GM18511 (cell line): Measurements from ENCODE around the gene SPATA12.

Experiments used
- ATAC-seq: cut with Tn5 transposase; IDR thresholded peaks from one replicate; pipeline ENCODE4 v1.9.1; 2021; ENCODE audit warnings: mild to moderate bottlenecking, moderate library complexity; ENCODE audit not compliant: unreplicated experiment

The SPATA12 gene

GRCh38 chr3:57060089-57060821, at the start of gene SPATA12:
Gene SPATA12, plus strand, starts transcription at chr3:57060664. Its CDS starts 13,031 bp downstream, at chr3:57073695.
- ATAC-seq, result no peak

- ATAC-seq, result no peak
Observed at GRCh38 chr3:57011022-57011421, 49.4 kb upstream of the SPATA12 start.

GRCh38 chr3:57012847-57013246, 47.6 kb upstream of the SPATA12 start:
- no peak for ATAC-seq

GRCh38 chr3:57015350-57015729, 45.1 kb upstream of the SPATA12 start:
- no peak for ATAC-seq

- ATAC-seq, result no peak
Observed at GRCh38 chr3:57015912-57016311, 44.6 kb upstream of the SPATA12 start.

GRCh38 chr3:57017459-57017845, 43.0 kb upstream of the SPATA12 start:
- no peak for ATAC-seq

- no peak for ATAC-seq
Observed at GRCh38 chr3:57018246-57018645, 42.2 kb upstream of the SPATA12 start.

- no peak for ATAC-seq
Observed at GRCh38 chr3:57019057-57019456, 41.4 kb upstream of the SPATA12 start.

GRCh38 chr3:57025237-57025636, 35.2 kb upstream of the SPATA12 start:
- no peak for ATAC-seq

GRCh38 chr3:57026944-57027343, 33.5 kb upstream of the SPATA12 start:
- ATAC-seq, result no peak

GRCh38 chr3:57029383-57029782, 31.1 kb upstream of the SPATA12 start:
- no peak for ATAC-seq

- no peak for ATAC-seq
Observed at GRCh38 chr3:57029924-57030323, 30.5 kb upstream of the SPATA12 start.

- ATAC-seq, result no peak
Observed at GRCh38 chr3:57030721-57031120, 29.7 kb upstream of the SPATA12 start.

GRCh38 chr3:57031631-57032541, 28.6 kb upstream of the SPATA12 start:
- no peak for ATAC-seq

- no peak for ATAC-seq
Observed at GRCh38 chr3:57036952-57037351, 23.5 kb upstream of the SPATA12 start.

- no peak for ATAC-seq
Observed at GRCh38 chr3:57038466-57039164, 21.8 kb upstream of the SPATA12 start.

- no peak for ATAC-seq
Observed at GRCh38 chr3:57041674-57042073, 18.8 kb upstream of the SPATA12 start.

- ATAC-seq, result no peak
Observed at GRCh38 chr3:57043518-57043917, 16.9 kb upstream of the SPATA12 start.

GRCh38 chr3:57046101-57046765, 14.2 kb upstream of the SPATA12 start:
- ATAC-seq, result no peak

GRCh38 chr3:57048052-57048671, 12.3 kb upstream of the SPATA12 start:
- ATAC-seq, result no peak
